Measurements from ENCODE around the gene DCLRE1B.

GRCh38 chr1:113918243-113918642 is 13.1 kb downstream of the DCLRE1B start:
- no peak for TF ChIP-seq CTCF (IDR thresholded peaks at IDR 0.05; ENCODE audit: poor library complexity)
- no peak for TF ChIP-seq EZH2phosphoT487 (IDR thresholded peaks at IDR 0.05; ENCODE audit: low read depth, severe bottlenecking, unreplicated experiment)

Data from hepatocyte (in vitro differentiated cells).